Calu3 (cell line): Measurements from ENCODE around the gene ARRDC2. TPM values are rescaled to one million over a fixed set of nuclear protein-coding genes. Genes with fewer than 3 reads are reported as not detected.

Experiments
- BruUV-seq: library from RNA; stranded (reverse); fragments of 400-500 nt; replicated peaks from 2 replicates; lab custom pipeline; 2021; lab: Mats Ljungman, UMichigan
- CTCF ChIA-PET: fragments of 300-600 bp; sonication (Branson Sonifier 250); formaldehyde crosslinking; loops from one replicate; lab custom pipeline; 2022; ENCODE audit warnings: antibody characterized with exemption; lab: Charles Lee
- DNase-seq: peaks from one replicate; pipeline ENCODE4 v3.0.0; 2022
- H3K27ac Mint-ChIP-seq: one replicate; pipeline ENCODE4 v1.8.0; 2022; ENCODE audit warnings: mixed read lengths; ENCODE audit not compliant: unreplicated experiment
- H3K27me3 Mint-ChIP-seq: one replicate; pipeline ENCODE4 v1.8.0; 2022; ENCODE audit warnings: mixed read lengths; ENCODE audit not compliant: unreplicated experiment
- H3K36me3 Mint-ChIP-seq: one replicate; pipeline ENCODE4 v1.8.0; 2022; ENCODE audit warnings: mild to moderate bottlenecking, moderate library complexity, mixed read lengths; ENCODE audit not compliant: insufficient read depth, unreplicated experiment
- H3K4me1 Mint-ChIP-seq: one replicate; pipeline ENCODE4 v1.8.0; 2022; ENCODE audit warnings: mild to moderate bottlenecking, low read depth, mixed read lengths; ENCODE audit not compliant: unreplicated experiment
- H3K4me3 Mint-ChIP-seq: one replicate; pipeline ENCODE4 v1.8.0; 2022; ENCODE audit warnings: mild to moderate bottlenecking, low read depth, moderate library complexity, mixed read lengths; ENCODE audit not compliant: unreplicated experiment
- H3K9me3 Mint-ChIP-seq: one replicate; pipeline ENCODE4 v1.8.0; 2022; ENCODE audit warnings: low read depth, mixed read lengths; ENCODE audit not compliant: unreplicated experiment
- CTCF ChIP-seq: fragments of 200-600 bp; IDR thresholded peaks from one replicate; pipeline ENCODE4 v1.8.0; 2022; ENCODE audit warnings: antibody characterized with exemption; ENCODE audit not compliant: unreplicated experiment
- intact Hi-C: fragments of 100-400 bp; cut with micrococcal nuclease; formaldehyde crosslinking; loops from one replicate; pipeline ENCODE4 v1.10.0; 2022; ENCODE audit not compliant: unreplicated experiment
- total RNA-seq: library from RNA; stranded (reverse); gene quantifications from 2 replicates; pipeline ENCODE4 v1.2.3, GENCODE V29; 2022

ARRDC2 gene
- total RNA-seq, 1 experiment from 2014 or later: 15.8 TPM

GRCh38 chr19:18055967-18056366 is 48.0 kb downstream of the ARRDC2 start:
- no TSS peak for BruUV-seq
- Mint-ChIP-seq H3K4me1 (peaks cover 8% of the 10 kb centered on the region), H3K27me3 (peaks cover 4% of the 10 kb centered on the region), H3K36me3 (no peaks in the 10 kb centered on the region), H3K4me3 (no peak overlapping the region), H3K27ac (no peak overlapping the region), H3K9me3 (no peaks in the 10 kb centered on the region)
- CTCF ChIA-PET: no interaction called here
- TF ChIP-seq CTCF: no peak
- intact Hi-C loops: no loop called here
- no peak for DNase-seq

GRCh38 chr19:18057557-18057956 is 49.6 kb downstream of the ARRDC2 start:
- DNase-seq: no peak
- Mint-ChIP-seq H3K9me3 (no peaks in the 10 kb centered on the region), H3K27ac (no peak overlapping the region), H3K4me3 (no peak overlapping the region), H3K36me3 (no peaks in the 10 kb centered on the region), H3K4me1 (peaks cover 8% of the 10 kb centered on the region), H3K27me3 (no peaks in the 10 kb centered on the region)
- no TSS peak for BruUV-seq
- CTCF ChIA-PET: interaction anchor here (0.6 to 1.2 kb wide), 3 partner anchors 50 to 1111 kb away, joined by 3 read pairs; partner anchors contain the start of gene ARRDC2
- intact Hi-C loops: no loop called here
- TF ChIP-seq CTCF: no peak

- intact Hi-C loops: loop anchor here (1.0 kb wide), 1 partner anchor 51 kb away; no protein-coding TSS in a partner anchor
- peak; percentile 87 for TF ChIP-seq CTCF
- Mint-ChIP-seq H3K4me1 (peaks cover 8% of the 10 kb centered on the region), H3K9me3 (no peaks in the 10 kb centered on the region), H3K27me3 (no peaks in the 10 kb centered on the region), H3K36me3 (no peaks in the 10 kb centered on the region), H3K4me3 (no peak overlapping the region), H3K27ac (peak overlapping the region; percentile 52)
- CTCF ChIA-PET: interaction anchor here (0.6 to 1.0 kb wide), 2 partner anchors 51 to 1110 kb away, joined by 3 read pairs; partner anchors contain the start of gene ARRDC2
- peak; percentile 79 for DNase-seq
- BruUV-seq: no TSS peak
These were observed 50.4 kb downstream of the ARRDC2 start for GRCh38 chr19:18058208-18059009.

- H3K27me3 Mint-ChIP-seq: no peaks in the 10 kb centered on the region
- no peak overlapping the region for H3K27ac Mint-ChIP-seq
- CTCF ChIA-PET: no interaction called here
- no TSS peak for BruUV-seq
- intact Hi-C loops: no loop called here
- H3K9me3 Mint-ChIP-seq: no peaks in the 10 kb centered on the region
- peaks cover 8% of the 10 kb centered on the region for H3K4me1 Mint-ChIP-seq
- TF ChIP-seq CTCF: no peak
- no peak for DNase-seq
- H3K4me3 Mint-ChIP-seq: no peak overlapping the region
- no peaks in the 10 kb centered on the region for H3K36me3 Mint-ChIP-seq
These were observed 51.3 kb downstream of the ARRDC2 start for GRCh38 chr19:18059297-18059696.
